M059J (cell line): ENCODE measurements around the gene FAM151B. TPM values are rescaled to one million over a fixed set of nuclear protein-coding genes. Genes with fewer than 3 reads are reported as not detected.
A peak's percentile ranks its signal among the peaks of the same experiment; 100 is the strongest.

Experiments
- DNase-seq: peaks from one replicate; pipeline ENCODE4 v3.0.0-alpha.2; 2012; ENCODE audit warnings: low read depth
- total RNA-seq: library from RNA; depleted of rRNA; stranded (reverse); fragments of >200 nt; shearing (Covaris generic); gene quantifications from 2 replicates; pipeline ENCODE4 v1.2.3, GENCODE V29; 2014; rRNA removed

Gene FAM151B
- total RNA-seq, 1 experiment from 2014 or later, result 1.6 TPM

GRCh38 chr5:80588858-80589540 is 101.1 kb downstream of the FAM151B start:
- DNase-seq, result no peak

- no peak for DNase-seq
Measured at GRCh38 chr5:80590766-80591165, 102.9 kb downstream of the FAM151B start.

- peak; percentile 83 for DNase-seq
Measured at GRCh38 chr5:80591352-80591751, 103.5 kb downstream of the FAM151B start.

GRCh38 chr5:80592105-80592504 is 104.2 kb downstream of the FAM151B start:
- DNase-seq, result no peak

Other genes with a start within 250 kb of the FAM151B start
- gene SERINC5, start 232.1 kb upstream of the FAM151B start, total RNA-seq, result 8.9 and 13.5 TPM in 2 replicates
- gene SPZ1, start 168.1 kb upstream of the FAM151B start, total RNA-seq, result not detected in 2 replicates
- gene ZFYVE16, start 80.0 kb upstream of the FAM151B start, total RNA-seq, result 21.9 and 26.9 TPM in 2 replicates
- not detected in 2 replicates for gene ANKRD34B, start 82.2 kb downstream of the FAM151B start, total RNA-seq
- gene MSH3, start 166.6 kb downstream of the FAM151B start, total RNA-seq, result 5.6 and 10.1 TPM in 2 replicates
- gene DHFR, start 166.9 kb downstream of the FAM151B start, total RNA-seq, result 77.8 and 80.5 TPM in 2 replicates